GM12878 (cell line): Measurements from ENCODE around the gene FGD6. TPM values are rescaled to one million over a fixed set of nuclear protein-coding genes. Genes with fewer than 3 reads are reported as not detected.

Experiments used
- ATAC-seq: fragments of 200-7000 bp; cut with Tn5 transposase; 3 replicates; pipeline ENCODE4 v1.9.1; 2020; ENCODE audit warnings: mild to moderate bottlenecking, moderate library complexity
- BruUV-seq: library from RNA; stranded (reverse); fragments of 400-500 nt; replicated peaks from 2 replicates; lab custom pipeline; 2021; lab: Mats Ljungman, UMichigan
- CTCF ChIA-PET: fragments of 300-600 bp; sonication (Branson Sonifier 250); formaldehyde crosslinking; extraction: SDS; loops from one replicate; lab custom pipeline; 2021; ENCODE audit warnings: inconsistent platforms; lab: Yijun Ruan, JAX
- POLR2A ChIA-PET: fragments of 350-600 bp; formaldehyde crosslinking; extraction: SDS; loops from one replicate; lab custom pipeline; 2021; ENCODE audit warnings: inconsistent platforms; lab: Charles Lee
- RAD21 ChIA-PET: fragments of 300-600 bp; sonication (Branson Sonifier 250); formaldehyde crosslinking; loops from one replicate; lab custom pipeline; 2023; ENCODE audit warnings: antibody characterized with exemption; ENCODE audit not compliant: unreplicated experiment; lab: Charles Lee
- SMC1A ChIA-PET: fragments of 300-600 bp; sonication (Branson Sonifier 250); formaldehyde crosslinking; loops from one replicate; lab custom pipeline; 2023; ENCODE audit not compliant: unreplicated experiment, uncharacterized antibody; lab: Charles Lee
- DNase-seq: peaks from one replicate; pipeline ENCODE4 v3.0.0-alpha.2; 2011; ENCODE audit warnings: low read depth, low spot score
- FAIRE-seq: peaks from 3 replicates; lab custom pipeline; 2011; peaks lifted over from hg19 to GRCh38; lab: Jason Lieb, UNC
- H2AFZ ChIP-seq: 2 replicates; pipeline ENCODE4 v1.6.0; 2011; ENCODE audit warnings: low read depth, low read length, control low read depth; ENCODE audit not compliant: control insufficient read depth
- H3K27ac ChIP-seq: 2 replicates; pipeline ENCODE4 v1.5.1; 2011; ENCODE audit warnings: control low read depth; ENCODE audit not compliant: control insufficient read depth, insufficient read depth
- H3K27me3 ChIP-seq, 2 experiments: replicated peaks in 1 of 2; 2 replicates each; pipeline versions ENCODE4 v1.6.0 to v1.6.1; 2011; ENCODE audit warnings: low read length in 1 of 2; ENCODE audit not compliant: control insufficient read depth in 2 of 2, insufficient read depth in 2 of 2
- H3K36me3 ChIP-seq, 2 experiments: 2 replicates each; pipeline ENCODE4 v1.5.1; 2011; ENCODE audit warnings: low read length in 1 of 2; ENCODE audit not compliant: control insufficient read depth in 2 of 2, insufficient read depth in 2 of 2
- H3K4me1 ChIP-seq: 2 replicates; pipeline ENCODE4 v1.6.1; 2011; ENCODE audit warnings: mild to moderate bottlenecking, low read length, moderate library complexity, mixed read lengths; ENCODE audit not compliant: control insufficient read depth, insufficient read depth
- H3K4me2 ChIP-seq: 2 replicates; pipeline ENCODE4 v1.6.0; 2011; ENCODE audit warnings: control low read depth; ENCODE audit not compliant: control insufficient read depth, insufficient read depth
- H3K4me3 ChIP-seq: fragments of 200-600 bp; sonication (generic); 2 replicates; pipeline ENCODE4 v1.5.1; 2016
- H3K79me2 ChIP-seq: 2 replicates; pipeline ENCODE4 v1.6.0; 2011; ENCODE audit warnings: low read length; ENCODE audit not compliant: control insufficient read depth, insufficient read depth
- H3K9ac ChIP-seq: 2 replicates; pipeline ENCODE4 v1.8.0; 2011; ENCODE audit warnings: low read length, control low read depth, mixed read lengths; ENCODE audit not compliant: control insufficient read depth, insufficient read depth
- H3K9me3 ChIP-seq: replicated peaks from 3 replicates; pipeline ENCODE4 v1.5.1; 2011; ENCODE audit warnings: mild to moderate bottlenecking, low read length; ENCODE audit not compliant: control insufficient read depth, insufficient read depth
- H4K20me1 ChIP-seq: 2 replicates; pipeline ENCODE4 v1.6.0; 2011; ENCODE audit not compliant: control insufficient read depth, insufficient read depth
- CTCF ChIP-seq, 3 experiments: IDR thresholded peaks in 2 of 3; conservative IDR thresholded peaks in 1 of 3; 2 replicates each; pipeline ENCODE4 v1.5.1; 2011; ENCODE audit warnings: low read depth in 3 of 3, low read length in 3 of 3, mild to moderate bottlenecking in 3 of 3, control low read depth in 2 of 3, moderate library complexity in 2 of 3, inconsistent platforms in 1 of 3, mixed read lengths in 1 of 3; ENCODE audit not compliant: control insufficient read depth in 2 of 3, insufficient read depth in 1 of 3; ENCODE audit errors: extremely low read depth in 1 of 3
- ETV6 ChIP-seq, 2 experiments: fragments of 450-650 bp in 1 of 2; IDR thresholded peaks in 1 of 2; conservative IDR thresholded peaks in 1 of 2; 2 replicates each; pipeline ENCODE4 v1.6.1; 2014; ENCODE audit warnings: antibody characterized with exemption in 1 of 2, borderline replicate concordance in 1 of 2, low read depth in 1 of 2, mild to moderate bottlenecking in 1 of 2, moderate library complexity in 1 of 2
- FOXM1 ChIP-seq: IDR thresholded peaks from 2 replicates; pipeline ENCODE4 v1.6.1; 2012; ENCODE audit warnings: low read depth, mild to moderate bottlenecking, inconsistent platforms, low read length, moderate library complexity
- NFYA ChIP-seq: IDR thresholded peaks from 2 replicates; pipeline ENCODE4 v1.6.1; 2011; ENCODE audit warnings: low read depth, mild to moderate bottlenecking, low read length, improper control_type of control experiment, borderline replicate concordance
- NR2C1 ChIP-seq: fragments of 450-650 bp; IDR thresholded peaks from 2 replicates; pipeline ENCODE4 v1.6.1; 2017; ENCODE audit warnings: antibody characterized with exemption, mild to moderate bottlenecking, moderate library complexity
- SREBF2 ChIP-seq: IDR thresholded peaks from 2 replicates; pipeline ENCODE4 v1.6.1; 2012; ENCODE audit warnings: mild to moderate bottlenecking, low read length
- STAT1 ChIP-seq: fragments of 450-650 bp; conservative IDR thresholded peaks from 2 replicates; pipeline ENCODE4 v1.6.1; 2014; ENCODE audit warnings: antibody characterized with exemption, mild to moderate bottlenecking
- ZNF207 ChIP-seq: fragments of 450-650 bp; IDR thresholded peaks from 2 replicates; pipeline ENCODE4 v1.6.1; 2014; ENCODE audit warnings: antibody characterized with exemption, mild to moderate bottlenecking, borderline replicate concordance
- ZNF217 ChIP-seq: fragments of 450-650 bp; IDR thresholded peaks from 2 replicates; pipeline ENCODE4 v1.6.1; 2017; ENCODE audit warnings: antibody characterized with exemption, mild to moderate bottlenecking
- WGBS: methylation state at CpG from one replicate; pipeline ENCODE4 v1.1.6; 2016; ENCODE audit warnings: low lambda C conversion rate; ENCODE audit not compliant: insufficient replicate concordance, insufficient coverage; ENCODE audit errors: missing lambda C conversion rate; 5-methylcytosine and 5-hydroxymethylcytosine counted together
- in situ Hi-C: fragments of 300-500 bp; cut with MboI; formaldehyde crosslinking; loops from 9 replicates; pipeline ENCODE4 v1.14.3; 2018; ENCODE audit warnings: mixed read lengths
- intact Hi-C: fragments of 100-400 bp; cut with micrococcal nuclease; formaldehyde crosslinking; loops from one replicate; pipeline ENCODE4 v1.14.2; 2022; ENCODE audit not compliant: unreplicated experiment
- polyA plus RNA-seq, 11 experiments: library from polyadenylated mRNA; depleted of rRNA in 4 of 11; unstranded in 6 of 11; stranded (reverse) in 5 of 11; fragments of >200 nt; fragmentation: Nextera tagmentation in 4 of 11; fragmentation: Illumina TruSeq in 1 of 11; extraction: Ambion mirVana in 4 of 11; extraction: Trizol in 1 of 11; gene quantifications; 1 replicate in 1 of 11; 2 replicates in 10 of 11; pipeline versions ENCODE4 v1.2.1 to v1.2.3, GENCODE V29; 2011 to 2016; ENCODE audit warnings: inconsistent platforms in 2 of 11, missing spikeins in 2 of 11, low read depth in 1 of 11
- total RNA-seq, 4 experiments: library from RNA; depleted of rRNA in 3 of 4; stranded (reverse); fragments of >200 nt in 3 of 4; fragmentation: Illumina TruSeq in 1 of 4; extraction: Trizol in 1 of 4; gene quantifications; 2 replicates each; pipeline versions ENCODE4 v1.2.1 to v1.2.3, GENCODE V29; 2013 to 2021
- TF ChIP-seq, protein P1 (sequence below): fragments of 450-650 bp; formaldehyde crosslinking; IDR thresholded peaks from 2 replicates; pipeline ENCODE4 v1.5.0; 2022; ENCODE audit warnings: mild to moderate bottlenecking, missing genetic modification characterization
- TF ChIP-seq, protein P2 (sequence below): IDR thresholded peaks from 2 replicates; pipeline ENCODE4 v1.6.1; 2012; ENCODE audit warnings: low read length, inconsistent platforms

FGD6 gene
- total and polyA plus RNA-seq, 10 of the 15 experiments (the other 5 are each of a cell fraction or from before 2014, with no cell fraction given): 2.4 to 15.5 (median 8.9) TPM

DNA sequence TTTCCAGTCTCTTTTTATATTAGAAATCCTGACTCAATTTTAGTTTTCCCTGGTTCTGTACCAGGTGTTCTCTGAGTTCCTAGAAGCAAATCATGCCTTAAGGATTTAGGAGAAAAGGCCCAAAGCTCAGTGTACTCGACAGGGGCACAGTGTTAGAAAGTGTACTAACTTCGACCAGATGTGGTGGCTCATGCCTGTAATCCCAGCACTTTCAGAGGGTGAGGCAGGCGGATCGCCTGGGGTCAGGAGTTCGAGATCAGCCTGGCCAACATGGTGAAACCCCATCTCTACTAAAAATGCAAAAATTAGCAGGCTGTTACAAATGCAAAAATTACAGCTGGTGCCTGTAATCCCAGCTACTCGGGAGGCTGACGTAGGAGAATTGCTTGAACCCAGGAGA, 12.4 kb upstream of the FGD6 start:
- 83% methylated on average over 7 of the region's 7 CpGs for WGBS
- in situ Hi-C loops (no loop called here), intact Hi-C loops (no loop called here)
- CTCF ChIA-PET: interaction anchor here (1.2 to 1.9 kb wide), 2 partner anchors 12 to 14 kb away, joined by 3 to 8 read pairs; partner anchors contain the start of genes FGD6 and VEZT
- no peaks in the 10 kb centered on the region for H3K9me3 ChIP-seq
- FAIRE-seq (no peak), ATAC-seq (no peak), DNase-seq (no peak)
- H3K27me3 ChIP-seq: no peaks in the 10 kb centered on the region
- SMC1A ChIA-PET: interaction anchor here (0.7 to 2.2 kb wide), 3 partner anchors 7 to 244 kb away, joined by 4 to 8 read pairs (median 4); partner anchors contain the start of gene METAP2
- no peak overlapping the region for H3K27ac ChIP-seq
- no peak overlapping the region for H3K4me3 ChIP-seq
- no peaks in the 10 kb centered on the region for H3K4me1 ChIP-seq
- H3K36me3 ChIP-seq: peaks cover under 1 to 7% of the 10 kb centered on the region in 2 experiments
- H3K79me2 ChIP-seq: peaks cover 71% of the 10 kb centered on the region
- POLR2A ChIA-PET: interaction anchor here (1.0 to 1.5 kb wide), 2 partner anchors 12 to 13 kb away, joined by 4 to 5 read pairs; partner anchors contain the start of genes FGD6 and VEZT
- TF ChIP-seq STAT1 (no peak), ZNF217 (no peak), NR2C1 (no peak), FOXM1 (no peak), NFYA (no peak), ZNF207 (no peak), CTCF (IDR thresholded peaks at IDR 0.05 in 2 of 3, conservative IDR thresholded peaks at IDR 0.05 in 1 of 3; ENCODE audit: control insufficient read depth in 2 of 3, extremely low read depth in 1 of 3, insufficient read depth in 1 of 3, low read depth in 3 of 3, low read length in 3 of 3) (no peak), ETV6 (conservative IDR thresholded peaks at IDR 0.05 in 1 of 2, IDR thresholded peaks at IDR 0.05 in 1 of 2; ENCODE audit: borderline replicate concordance in 1 of 2, low read depth in 1 of 2) (no peak), SREBF2 (no peak)
- TF ChIP-seq, protein P1, sequence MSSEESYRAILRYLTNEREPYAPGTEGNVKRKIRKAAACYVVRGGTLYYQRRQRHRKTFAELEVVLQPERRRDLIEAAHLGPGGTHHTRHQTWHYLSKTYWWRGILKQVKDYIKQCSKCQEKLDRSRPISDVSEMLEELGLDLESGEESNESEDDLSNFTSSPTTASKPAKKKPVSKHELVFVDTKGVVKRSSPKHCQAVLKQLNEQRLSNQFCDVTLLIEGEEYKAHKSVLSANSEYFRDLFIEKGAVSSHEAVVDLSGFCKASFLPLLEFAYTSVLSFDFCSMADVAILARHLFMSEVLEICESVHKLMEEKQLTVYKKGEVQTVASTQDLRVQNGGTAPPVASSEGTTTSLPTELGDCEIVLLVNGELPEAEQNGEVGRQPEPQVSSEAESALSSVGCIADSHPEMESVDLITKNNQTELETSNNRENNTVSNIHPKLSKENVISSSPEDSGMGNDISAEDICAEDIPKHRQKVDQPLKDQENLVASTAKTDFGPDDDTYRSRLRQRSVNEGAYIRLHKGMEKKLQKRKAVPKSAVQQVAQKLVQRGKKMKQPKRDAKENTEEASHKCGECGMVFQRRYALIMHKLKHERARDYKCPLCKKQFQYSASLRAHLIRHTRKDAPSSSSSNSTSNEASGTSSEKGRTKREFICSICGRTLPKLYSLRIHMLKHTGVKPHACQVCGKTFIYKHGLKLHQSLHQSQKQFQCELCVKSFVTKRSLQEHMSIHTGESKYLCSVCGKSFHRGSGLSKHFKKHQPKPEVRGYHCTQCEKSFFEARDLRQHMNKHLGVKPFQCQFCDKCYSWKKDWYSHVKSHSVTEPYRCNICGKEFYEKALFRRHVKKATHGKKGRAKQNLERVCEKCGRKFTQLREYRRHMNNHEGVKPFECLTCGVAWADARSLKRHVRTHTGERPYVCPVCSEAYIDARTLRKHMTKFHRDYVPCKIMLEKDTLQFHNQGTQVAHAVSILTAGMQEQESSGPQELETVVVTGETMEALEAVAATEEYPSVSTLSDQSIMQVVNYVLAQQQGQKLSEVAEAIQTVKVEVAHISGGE (CRISPR knock-in tag): no peak
- TF ChIP-seq, protein P2, sequence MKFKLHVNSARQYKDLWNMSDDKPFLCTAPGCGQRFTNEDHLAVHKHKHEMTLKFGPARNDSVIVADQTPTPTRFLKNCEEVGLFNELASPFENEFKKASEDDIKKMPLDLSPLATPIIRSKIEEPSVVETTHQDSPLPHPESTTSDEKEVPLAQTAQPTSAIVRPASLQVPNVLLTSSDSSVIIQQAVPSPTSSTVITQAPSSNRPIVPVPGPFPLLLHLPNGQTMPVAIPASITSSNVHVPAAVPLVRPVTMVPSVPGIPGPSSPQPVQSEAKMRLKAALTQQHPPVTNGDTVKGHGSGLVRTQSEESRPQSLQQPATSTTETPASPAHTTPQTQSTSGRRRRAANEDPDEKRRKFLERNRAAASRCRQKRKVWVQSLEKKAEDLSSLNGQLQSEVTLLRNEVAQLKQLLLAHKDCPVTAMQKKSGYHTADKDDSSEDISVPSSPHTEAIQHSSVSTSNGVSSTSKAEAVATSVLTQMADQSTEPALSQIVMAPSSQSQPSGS: no peak
- TF ChIP-seq, all 136 proteins: peak for 0
- Histone ChIP-seq H3K9ac (no peak overlapping the region), H3K4me2 (no peak overlapping the region), H2AFZ (no peak overlapping the region), H4K20me1 (no peaks in the 10 kb centered on the region)
- RAD21 ChIA-PET: interaction anchor here (1.2 kb wide), 1 partner anchor 30 kb away, joined by 3 read pairs; no protein-coding TSS in a partner anchor
- no TSS peak for BruUV-seq
